Panc1 (cell line): ENCODE results near the gene IL17B.
"Not testable (repeated sequence)": the region's sequence is repeated elsewhere in the genome, so short reads cannot be mapped to it uniquely, and the experiment has no call there.

ENCODE experiments used
- POLR2AphosphoS5 ChIP-seq: IDR thresholded peaks from 2 replicates; pipeline ENCODE4 v1.6.1; 2012; ENCODE audit warnings: mild to moderate bottlenecking, low read depth, low read length, moderate library complexity
- TCF7L2 ChIP-seq: IDR thresholded peaks from 2 replicates; pipeline ENCODE4 v1.6.1; 2011; ENCODE audit warnings: mild to moderate bottlenecking, low read depth, low read length, inconsistent platforms
- TF ChIP-seq, protein P1 (sequence below): fragments of 450-650 bp; IDR thresholded peaks from 2 replicates; pipeline ENCODE4 v1.5.1; 2017; ENCODE audit warnings: mild to moderate bottlenecking
- TF ChIP-seq, protein P2 (sequence below), 2 experiments: IDR thresholded peaks; 2 replicates each; pipeline ENCODE4 v1.6.1; 2011 to 2012; ENCODE audit warnings: low read depth in 2 of 2, control low read depth in 1 of 2, low read length in 1 of 2, mild to moderate bottlenecking in 1 of 2, moderate library complexity in 1 of 2; ENCODE audit not compliant: insufficient read depth in 1 of 2

DNA sequence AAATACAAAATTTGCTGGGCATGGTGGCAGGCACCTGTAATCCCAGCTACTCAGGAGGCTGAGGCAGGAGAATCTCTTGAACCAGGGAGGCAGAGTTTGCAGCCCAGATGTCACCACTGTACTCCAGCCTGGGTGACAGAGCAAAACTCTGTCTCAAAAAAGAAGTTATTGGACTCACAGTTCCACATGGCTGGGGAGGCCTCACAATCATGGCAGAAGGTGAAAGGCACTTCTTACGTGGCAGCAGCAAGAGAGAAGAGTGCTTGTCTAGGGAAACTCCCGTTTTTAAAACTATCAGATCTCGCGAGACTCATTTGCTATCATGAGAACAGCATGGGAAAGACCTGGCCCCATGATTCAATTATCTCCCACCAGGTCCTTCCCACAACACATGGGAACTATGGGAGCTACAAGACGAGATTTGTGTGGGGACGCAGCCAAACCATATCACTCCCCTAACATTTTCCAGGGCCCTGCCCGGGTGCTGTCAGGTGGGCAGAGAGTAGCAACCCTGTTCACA, 19.7 kb upstream of the IL17B start:
- TF ChIP-seq, protein P1, sequence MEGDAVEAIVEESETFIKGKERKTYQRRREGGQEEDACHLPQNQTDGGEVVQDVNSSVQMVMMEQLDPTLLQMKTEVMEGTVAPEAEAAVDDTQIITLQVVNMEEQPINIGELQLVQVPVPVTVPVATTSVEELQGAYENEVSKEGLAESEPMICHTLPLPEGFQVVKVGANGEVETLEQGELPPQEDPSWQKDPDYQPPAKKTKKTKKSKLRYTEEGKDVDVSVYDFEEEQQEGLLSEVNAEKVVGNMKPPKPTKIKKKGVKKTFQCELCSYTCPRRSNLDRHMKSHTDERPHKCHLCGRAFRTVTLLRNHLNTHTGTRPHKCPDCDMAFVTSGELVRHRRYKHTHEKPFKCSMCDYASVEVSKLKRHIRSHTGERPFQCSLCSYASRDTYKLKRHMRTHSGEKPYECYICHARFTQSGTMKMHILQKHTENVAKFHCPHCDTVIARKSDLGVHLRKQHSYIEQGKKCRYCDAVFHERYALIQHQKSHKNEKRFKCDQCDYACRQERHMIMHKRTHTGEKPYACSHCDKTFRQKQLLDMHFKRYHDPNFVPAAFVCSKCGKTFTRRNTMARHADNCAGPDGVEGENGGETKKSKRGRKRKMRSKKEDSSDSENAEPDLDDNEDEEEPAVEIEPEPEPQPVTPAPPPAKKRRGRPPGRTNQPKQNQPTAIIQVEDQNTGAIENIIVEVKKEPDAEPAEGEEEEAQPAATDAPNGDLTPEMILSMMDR = not testable (repeated sequence)
- not testable (repeated sequence) for TF ChIP-seq TCF7L2, POLR2AphosphoS5
- TF ChIP-seq, protein P2, sequence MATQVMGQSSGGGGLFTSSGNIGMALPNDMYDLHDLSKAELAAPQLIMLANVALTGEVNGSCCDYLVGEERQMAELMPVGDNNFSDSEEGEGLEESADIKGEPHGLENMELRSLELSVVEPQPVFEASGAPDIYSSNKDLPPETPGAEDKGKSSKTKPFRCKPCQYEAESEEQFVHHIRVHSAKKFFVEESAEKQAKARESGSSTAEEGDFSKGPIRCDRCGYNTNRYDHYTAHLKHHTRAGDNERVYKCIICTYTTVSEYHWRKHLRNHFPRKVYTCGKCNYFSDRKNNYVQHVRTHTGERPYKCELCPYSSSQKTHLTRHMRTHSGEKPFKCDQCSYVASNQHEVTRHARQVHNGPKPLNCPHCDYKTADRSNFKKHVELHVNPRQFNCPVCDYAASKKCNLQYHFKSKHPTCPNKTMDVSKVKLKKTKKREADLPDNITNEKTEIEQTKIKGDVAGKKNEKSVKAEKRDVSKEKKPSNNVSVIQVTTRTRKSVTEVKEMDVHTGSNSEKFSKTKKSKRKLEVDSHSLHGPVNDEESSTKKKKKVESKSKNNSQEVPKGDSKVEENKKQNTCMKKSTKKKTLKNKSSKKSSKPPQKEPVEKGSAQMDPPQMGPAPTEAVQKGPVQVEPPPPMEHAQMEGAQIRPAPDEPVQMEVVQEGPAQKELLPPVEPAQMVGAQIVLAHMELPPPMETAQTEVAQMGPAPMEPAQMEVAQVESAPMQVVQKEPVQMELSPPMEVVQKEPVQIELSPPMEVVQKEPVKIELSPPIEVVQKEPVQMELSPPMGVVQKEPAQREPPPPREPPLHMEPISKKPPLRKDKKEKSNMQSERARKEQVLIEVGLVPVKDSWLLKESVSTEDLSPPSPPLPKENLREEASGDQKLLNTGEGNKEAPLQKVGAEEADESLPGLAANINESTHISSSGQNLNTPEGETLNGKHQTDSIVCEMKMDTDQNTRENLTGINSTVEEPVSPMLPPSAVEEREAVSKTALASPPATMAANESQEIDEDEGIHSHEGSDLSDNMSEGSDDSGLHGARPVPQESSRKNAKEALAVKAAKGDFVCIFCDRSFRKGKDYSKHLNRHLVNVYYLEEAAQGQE (IDR thresholded peaks at IDR 0.05; ENCODE audit: insufficient read depth in 1 of 2, low read depth in 2 of 2, low read length in 1 of 2) = not testable (repeated sequence)
